Activated T-helper 17 cell treated with anti-CD3 and anti-CD28 coated beads, Interleukin-2, amount 50 U/mL, for 72 hours (primary cell): ENCODE data around the gene SPTBN5. TPM values are rescaled to one million over a fixed set of nuclear protein-coding genes. Genes with fewer than 3 reads are reported as not detected.
"Not testable (repeated sequence)": the region's sequence is repeated elsewhere in the genome, so short reads cannot be mapped to it uniquely, and the experiment has no call there.

Source experiments
- ATAC-seq: fragments of 150-1000 bp; cut with Tn5 transposase; replicated peaks from 2 replicates; pipeline ENCODE4 v1.10.0; 2021; ENCODE audit warnings: mild to moderate bottlenecking, moderate library complexity
- H3K27ac Mint-ChIP-seq: one replicate; pipeline ENCODE4 v1.8.0; 2022; ENCODE audit warnings: mixed read lengths
- H3K27me3 Mint-ChIP-seq: one replicate; pipeline ENCODE4 v1.8.0; 2022; ENCODE audit warnings: mixed read lengths
- H3K36me3 Mint-ChIP-seq: one replicate; pipeline ENCODE4 v1.8.0; 2022; ENCODE audit warnings: low read depth, mild to moderate bottlenecking, mixed read lengths
- H3K4me1 Mint-ChIP-seq: one replicate; pipeline ENCODE4 v1.8.0; 2022; ENCODE audit warnings: mixed read lengths
- H3K4me3 Mint-ChIP-seq: one replicate; pipeline ENCODE4 v1.8.0; 2022; ENCODE audit warnings: mild to moderate bottlenecking, mixed read lengths
- H3K9me3 Mint-ChIP-seq: one replicate; pipeline ENCODE4 v1.8.0; 2022; ENCODE audit warnings: mixed read lengths
- total RNA-seq, 2 donors: library from RNA; stranded (reverse); gene quantifications; one replicate each; pipeline ENCODE4 v1.2.3, GENCODE V29; 2022

Gene SPTBN5
- total RNA-seq, 2 donors from 2014 or later, result 2.4 to 4.9 TPM

- Mint-ChIP-seq H3K4me1 (peaks cover 28% of the 10 kb centered on the region), H3K27ac (peak overlapping the region; percentile 58), H3K4me3 (no peak overlapping the region), H3K36me3 (no peaks in the 10 kb centered on the region), H3K9me3 (no peaks in the 10 kb centered on the region), H3K27me3 (no peaks in the 10 kb centered on the region)
- no peak for ATAC-seq
These were observed 57.8 kb downstream of the SPTBN5 start for GRCh38 chr15:41836073-41836472.

- Mint-ChIP-seq H3K4me1 (peaks cover 31% of the 10 kb centered on the region), H3K27ac (peak overlapping the region; percentile 36), H3K9me3 (no peaks in the 10 kb centered on the region), H3K27me3 (no peaks in the 10 kb centered on the region), H3K4me3 (no peak overlapping the region), H3K36me3 (no peaks in the 10 kb centered on the region)
- ATAC-seq, result no peak
These were observed 59.8 kb downstream of the SPTBN5 start for GRCh38 chr15:41834096-41834495.

- H3K4me3 Mint-ChIP-seq, result peak overlapping the region; percentile 9
- H3K27ac Mint-ChIP-seq, result peak overlapping the region; percentile 33
- peak; percentile 37 for ATAC-seq
- H3K4me1 Mint-ChIP-seq, result peaks cover 36% of the 10 kb centered on the region
- no peaks in the 10 kb centered on the region for H3K27me3 Mint-ChIP-seq
- H3K36me3 Mint-ChIP-seq, result no peaks in the 10 kb centered on the region
- no peaks in the 10 kb centered on the region for H3K9me3 Mint-ChIP-seq
These were observed 61.0 kb downstream of the SPTBN5 start for GRCh38 chr15:41832875-41833274.

- H3K4me3 Mint-ChIP-seq, result peak overlapping the region; percentile 49
- H3K4me1 Mint-ChIP-seq, result peaks cover 36% of the 10 kb centered on the region
- H3K27ac Mint-ChIP-seq, result no peak overlapping the region
- H3K27me3 Mint-ChIP-seq, result no peaks in the 10 kb centered on the region
- no peaks in the 10 kb centered on the region for H3K36me3 Mint-ChIP-seq
- no peaks in the 10 kb centered on the region for H3K9me3 Mint-ChIP-seq
- ATAC-seq, result no peak
These were observed 61.6 kb downstream of the SPTBN5 start for GRCh38 chr15:41832208-41832607.

GRCh38 chr15:41831291-41831690, 62.6 kb downstream of the SPTBN5 start:
- Mint-ChIP-seq H3K4me3 (peak overlapping the region; percentile 49), H3K4me1 (peaks cover 36% of the 10 kb centered on the region), H3K27ac (peak overlapping the region; percentile 67)
- ATAC-seq, result peak; percentile 54
- not testable (repeated sequence) for H3K27me3 Mint-ChIP-seq, H3K9me3 Mint-ChIP-seq, H3K36me3 Mint-ChIP-seq

- Mint-ChIP-seq H3K27me3 (no peaks in the 10 kb centered on the region), H3K4me1 (peaks cover 31% of the 10 kb centered on the region), H3K9me3 (no peaks in the 10 kb centered on the region), H3K36me3 (no peaks in the 10 kb centered on the region), H3K27ac (no peak overlapping the region), H3K4me3 (peak overlapping the region; percentile 86)
- ATAC-seq, result no peak
These were observed 63.8 kb downstream of the SPTBN5 start for GRCh38 chr15:41829959-41830646.

GRCh38 chr15:41828807-41829141, 65.1 kb downstream of the SPTBN5 start:
- H3K27me3 Mint-ChIP-seq, result no peaks in the 10 kb centered on the region
- ATAC-seq, result no peak
- H3K36me3 Mint-ChIP-seq, result peaks cover 5% of the 10 kb centered on the region
- no peaks in the 10 kb centered on the region for H3K9me3 Mint-ChIP-seq
- peaks cover 28% of the 10 kb centered on the region for H3K4me1 Mint-ChIP-seq
- peak overlapping the region; percentile 84 for H3K27ac Mint-ChIP-seq
- H3K4me3 Mint-ChIP-seq, result peak overlapping the region; percentile 86

- ATAC-seq, result peak; percentile 91
- no peaks in the 10 kb centered on the region for H3K9me3 Mint-ChIP-seq
- peak within 1 kb of the TSS; percentile 84 for H3K27ac Mint-ChIP-seq
- H3K27me3 Mint-ChIP-seq, result no peaks in the 10 kb centered on the region
- peaks cover 24% of the 10 kb centered on the region for H3K4me1 Mint-ChIP-seq
- peak within 1 kb of the TSS; percentile 86 for H3K4me3 Mint-ChIP-seq
- peaks cover 10% of the 10 kb centered on the region for H3K36me3 Mint-ChIP-seq
These were observed 65.7 kb downstream of the SPTBN5 start, which contains the start of gene JMJD7 for GRCh38 chr15:41827880-41828806. TSS of gene JMJD7 (plus strand) at chr15:41828092. CDS start at chr15:41828125, 33 bp downstream.

GRCh38 chr15:41827290-41827879, 66.5 kb downstream of the SPTBN5 start:
- Mint-ChIP-seq H3K4me1 (peaks cover 16% of the 10 kb centered on the region), H3K27me3 (no peaks in the 10 kb centered on the region), H3K36me3 (peaks cover 10% of the 10 kb centered on the region), H3K9me3 (no peaks in the 10 kb centered on the region), H3K4me3 (peak overlapping the region; percentile 86), H3K27ac (no peak overlapping the region)
- ATAC-seq, result peak; percentile 8

- H3K9me3 Mint-ChIP-seq, result no peaks in the 10 kb centered on the region
- no peak for ATAC-seq
- H3K4me3 Mint-ChIP-seq, result peak overlapping the region; percentile 44
- peaks cover 6% of the 10 kb centered on the region for H3K4me1 Mint-ChIP-seq
- H3K36me3 Mint-ChIP-seq, result peaks cover 10% of the 10 kb centered on the region
- H3K27ac Mint-ChIP-seq, result no peak overlapping the region
- no peaks in the 10 kb centered on the region for H3K27me3 Mint-ChIP-seq
These were observed 68.0 kb downstream of the SPTBN5 start for GRCh38 chr15:41825572-41826535.

GRCh38 chr15:41825145-41825544, 68.7 kb downstream of the SPTBN5 start:
- Mint-ChIP-seq H3K9me3 (no peaks in the 10 kb centered on the region), H3K36me3 (peaks cover 10% of the 10 kb centered on the region), H3K4me3 (no peak overlapping the region), H3K4me1 (peaks cover 6% of the 10 kb centered on the region), H3K27ac (no peak overlapping the region), H3K27me3 (no peaks in the 10 kb centered on the region)
- ATAC-seq, result no peak

- no peak for ATAC-seq
- no peaks in the 10 kb centered on the region for H3K9me3 Mint-ChIP-seq
- H3K27ac Mint-ChIP-seq, result no peak overlapping the region
- H3K4me1 Mint-ChIP-seq, result peaks cover 6% of the 10 kb centered on the region
- H3K4me3 Mint-ChIP-seq, result no peak overlapping the region
- H3K27me3 Mint-ChIP-seq, result no peaks in the 10 kb centered on the region
- H3K36me3 Mint-ChIP-seq, result peaks cover 10% of the 10 kb centered on the region
These were observed 69.6 kb downstream of the SPTBN5 start for GRCh38 chr15:41824062-41824745.

GRCh38 chr15:41823502-41823901, 70.4 kb downstream of the SPTBN5 start:
- no peak overlapping the region for H3K4me3 Mint-ChIP-seq
- no peak for ATAC-seq
- H3K4me1 Mint-ChIP-seq, result no peaks in the 10 kb centered on the region
- H3K27me3 Mint-ChIP-seq, result no peaks in the 10 kb centered on the region
- no peak overlapping the region for H3K27ac Mint-ChIP-seq
- H3K9me3 Mint-ChIP-seq, result no peaks in the 10 kb centered on the region
- H3K36me3 Mint-ChIP-seq, result peaks cover 10% of the 10 kb centered on the region
